ENCODE results near the gene CTNNA2.
"Not testable (repeated sequence)": the region's sequence is repeated elsewhere in the genome, so short reads cannot be mapped to it uniquely, and the experiment has no call there.

CTNNA2 gene

GRCh38 chr2:80075719-80076118 is 562.9 kb downstream of the CTNNA2 start:
- H3K9ac ChIP-seq (ENCODE audit: low read length) = no peak overlapping the region
- no peaks in the 10 kb centered on the region for H3K4me1 ChIP-seq (ENCODE audit: control insufficient read depth, insufficient read depth, low read length)
- no peaks in the 10 kb centered on the region for H3K27me3 ChIP-seq (ENCODE audit: control insufficient read depth, insufficient read depth, low read length)
- H3K9me3 ChIP-seq (ENCODE audit: control insufficient read depth, insufficient read depth, low read depth, low read length) = no peaks in the 10 kb centered on the region
- no peak overlapping the region for H3K27ac ChIP-seq (ENCODE audit: low read depth, low read length)
- H3K4me3 ChIP-seq (ENCODE audit: low read depth, low read length) = no peak overlapping the region
- no peaks in the 10 kb centered on the region for H3K36me3 ChIP-seq (ENCODE audit: control insufficient read depth, insufficient read depth, low read length)

DNA sequence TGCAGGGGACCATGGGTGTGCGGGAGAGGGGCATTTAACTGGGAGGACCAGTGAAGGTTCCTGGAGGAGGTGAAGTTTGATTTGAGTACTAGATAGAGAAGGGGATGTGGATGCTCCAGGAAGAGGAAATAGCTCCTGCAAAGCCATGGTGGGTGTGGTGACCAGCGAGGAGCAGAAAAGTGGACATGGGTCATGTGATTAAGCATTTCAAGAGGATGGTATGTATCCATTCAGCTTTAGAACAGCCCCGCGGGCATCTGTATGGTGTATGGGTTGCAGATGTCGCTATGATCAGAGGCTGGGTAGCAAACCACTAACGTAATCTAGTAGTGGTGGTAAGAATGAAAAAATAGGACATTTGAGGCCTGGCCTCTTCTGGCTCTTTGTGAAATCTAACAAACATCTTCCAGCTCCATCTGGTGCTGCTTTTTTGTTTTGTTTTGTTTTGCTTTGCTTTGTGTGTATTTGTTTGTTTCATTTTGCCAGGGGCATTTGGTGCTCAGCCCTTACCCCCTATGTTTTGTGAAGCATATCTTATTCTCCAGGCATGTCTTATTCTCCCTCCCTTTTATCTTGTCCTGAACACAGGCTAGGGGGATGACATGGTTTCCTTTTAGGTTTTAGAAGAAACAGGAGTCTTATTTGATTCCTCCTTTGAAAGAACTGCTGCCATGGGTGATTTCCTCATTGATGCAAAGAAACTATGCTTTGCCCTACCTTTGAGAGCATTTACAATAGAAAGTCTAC is 565.6 kb downstream of the CTNNA2 start:
- H3K27ac ChIP-seq (ENCODE audit: low read depth, low read length) = no peak overlapping the region
- H3K4me1 ChIP-seq (ENCODE audit: control insufficient read depth, insufficient read depth, low read length) = no peaks in the 10 kb centered on the region
- H3K9me3 ChIP-seq (ENCODE audit: control insufficient read depth, insufficient read depth, low read depth, low read length) = no peaks in the 10 kb centered on the region
- H3K27me3 ChIP-seq (ENCODE audit: control insufficient read depth, insufficient read depth, low read length) = no peaks in the 10 kb centered on the region
- no peaks in the 10 kb centered on the region for H3K36me3 ChIP-seq (ENCODE audit: control insufficient read depth, insufficient read depth, low read length)
- no peak overlapping the region for H3K4me3 ChIP-seq (ENCODE audit: low read depth, low read length)
- no peak overlapping the region for H3K9ac ChIP-seq (ENCODE audit: low read length)

DNA sequence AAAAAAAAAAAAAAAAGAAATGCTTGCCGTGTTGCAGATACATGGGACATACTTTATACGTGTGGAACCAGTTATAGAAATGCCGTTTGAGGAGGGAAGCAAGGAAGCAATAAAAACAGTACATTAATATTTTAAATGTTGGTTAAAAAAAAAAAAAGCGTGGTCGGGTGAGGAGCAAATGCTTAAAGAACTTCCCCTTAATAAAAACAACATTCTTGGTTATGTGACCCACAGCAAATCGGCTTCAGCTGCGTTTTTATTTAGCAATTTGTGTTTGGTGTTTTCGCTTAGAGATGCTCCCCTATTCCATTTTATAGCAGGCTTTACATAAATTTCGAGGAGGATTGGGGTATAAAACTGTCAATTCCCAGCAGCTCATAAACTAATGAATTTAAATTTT is 568.1 kb downstream of the CTNNA2 start:
- Histone ChIP-seq H3K4me3 (ENCODE audit: low read depth, low read length) (no peak overlapping the region), H3K27me3 (ENCODE audit: control insufficient read depth, insufficient read depth, low read length) (no peaks in the 10 kb centered on the region), H3K36me3 (ENCODE audit: control insufficient read depth, insufficient read depth, low read length) (no peaks in the 10 kb centered on the region), H3K4me1 (ENCODE audit: control insufficient read depth, insufficient read depth, low read length) (no peaks in the 10 kb centered on the region), H3K9me3 (ENCODE audit: control insufficient read depth, insufficient read depth, low read depth, low read length) (no peaks in the 10 kb centered on the region), H3K27ac (ENCODE audit: low read depth, low read length) (no peak overlapping the region), H3K9ac (ENCODE audit: low read length) (no peak overlapping the region)

DNA sequence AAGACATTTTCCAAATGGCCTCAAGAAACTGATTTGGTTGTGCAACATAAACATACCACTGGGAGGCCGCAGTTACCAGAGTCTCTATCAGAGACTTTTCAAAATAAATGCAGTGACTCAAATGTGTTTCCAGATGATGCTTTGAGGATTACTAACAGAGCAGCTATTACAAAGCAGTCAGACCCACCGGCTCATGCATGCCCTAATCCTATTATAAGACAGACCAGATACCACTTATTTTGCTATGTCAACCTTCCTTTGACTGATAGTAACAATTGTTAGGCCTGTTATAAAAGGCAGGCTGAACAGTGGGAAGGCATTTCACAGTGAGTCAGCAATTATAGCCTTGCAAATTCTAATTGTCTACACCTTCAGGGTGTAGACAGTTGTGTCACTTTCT is 574.0 kb downstream of the CTNNA2 start:
- Histone ChIP-seq H3K4me1 (ENCODE audit: control insufficient read depth, insufficient read depth, low read length) (peaks cover 7% of the 10 kb centered on the region), H3K36me3 (ENCODE audit: control insufficient read depth, insufficient read depth, low read length) (no peaks in the 10 kb centered on the region), H3K9me3 (ENCODE audit: control insufficient read depth, insufficient read depth, low read depth, low read length) (no peaks in the 10 kb centered on the region), H3K27me3 (ENCODE audit: control insufficient read depth, insufficient read depth, low read length) (no peaks in the 10 kb centered on the region), H3K27ac (ENCODE audit: low read depth, low read length) (no peak overlapping the region), H3K9ac (ENCODE audit: low read length) (no peak overlapping the region), H3K4me3 (ENCODE audit: low read depth, low read length) (no peak overlapping the region)

- Histone ChIP-seq H3K4me3 (ENCODE audit: low read depth, low read length) (no peak overlapping the region), H3K27ac (ENCODE audit: low read depth, low read length) (no peak overlapping the region)
Measured at GRCh38 chr2:80091237-80091636, 578.4 kb downstream of the CTNNA2 start.

GRCh38 chr2:80092474-80092873 is 579.6 kb downstream of the CTNNA2 start:
- H3K36me3 ChIP-seq (ENCODE audit: control insufficient read depth, insufficient read depth, low read length) = no peaks in the 10 kb centered on the region

More at GRCh38 chr2:80091237-80091636, 578.4 kb downstream of the CTNNA2 start:
- Histone ChIP-seq H3K9ac (ENCODE audit: low read length) (no peak overlapping the region), H3K4me1 (ENCODE audit: control insufficient read depth, insufficient read depth, low read length) (peaks cover 7% of the 10 kb centered on the region), H3K36me3 (ENCODE audit: control insufficient read depth, insufficient read depth, low read length) (no peaks in the 10 kb centered on the region), H3K27me3 (ENCODE audit: control insufficient read depth, insufficient read depth, low read length) (no peaks in the 10 kb centered on the region), H3K9me3 (ENCODE audit: control insufficient read depth, insufficient read depth, low read depth, low read length) (no peaks in the 10 kb centered on the region)

DNA sequence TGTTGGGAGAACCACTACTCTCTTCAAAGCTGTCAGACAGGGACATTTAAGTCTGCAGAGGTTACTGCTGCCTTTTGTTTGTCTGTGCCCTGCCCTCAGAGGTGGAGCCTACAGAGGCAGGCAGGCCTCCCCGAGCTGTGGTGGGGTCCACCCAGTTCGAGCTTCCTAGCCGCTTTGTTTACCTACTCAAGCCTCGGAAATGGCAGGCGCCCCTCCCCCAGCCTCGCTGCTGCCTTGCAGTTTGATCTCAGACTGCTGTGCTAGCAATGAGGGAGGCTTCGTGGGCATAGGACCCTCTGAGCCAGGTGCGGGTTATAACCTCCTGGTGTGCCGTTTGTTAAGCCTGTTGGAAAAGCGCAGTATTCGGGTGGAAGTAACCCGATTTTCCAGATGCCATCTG is 585.7 kb downstream of the CTNNA2 start:
- not testable (repeated sequence) for H3K27me3 ChIP-seq (ENCODE audit: control insufficient read depth, insufficient read depth, low read length); H3K4me1 ChIP-seq (ENCODE audit: control insufficient read depth, insufficient read depth, low read length); H3K9ac ChIP-seq (ENCODE audit: low read length); H3K4me3 ChIP-seq (ENCODE audit: low read depth, low read length); H3K36me3 ChIP-seq (ENCODE audit: control insufficient read depth, insufficient read depth, low read length); H3K27ac ChIP-seq (ENCODE audit: low read depth, low read length)
- peaks cover 11% of the 10 kb centered on the region; the same call in 1 of the 2 replicates for H3K9me3 ChIP-seq (ENCODE audit: control insufficient read depth, insufficient read depth, low read depth, low read length)

More at GRCh38 chr2:80092474-80092873, 579.6 kb downstream of the CTNNA2 start:
- Histone ChIP-seq H3K9me3 (ENCODE audit: control insufficient read depth, insufficient read depth, low read depth, low read length) (no peaks in the 10 kb centered on the region), H3K27me3 (ENCODE audit: control insufficient read depth, insufficient read depth, low read length) (no peaks in the 10 kb centered on the region), H3K4me1 (ENCODE audit: control insufficient read depth, insufficient read depth, low read length) (no peaks in the 10 kb centered on the region; the same call in 1 of the 2 replicates), H3K4me3 (ENCODE audit: low read depth, low read length) (no peak overlapping the region), H3K27ac (ENCODE audit: low read depth, low read length) (no peak overlapping the region), H3K9ac (ENCODE audit: low read length) (no peak overlapping the region)

GRCh38 chr2:80102026-80102425 is 589.2 kb downstream of the CTNNA2 start:
- Histone ChIP-seq H3K36me3 (ENCODE audit: control insufficient read depth, insufficient read depth, low read length) (no peaks in the 10 kb centered on the region), H3K4me1 (ENCODE audit: control insufficient read depth, insufficient read depth, low read length) (no peaks in the 10 kb centered on the region), H3K9ac (ENCODE audit: low read length) (no peak overlapping the region), H3K4me3 (ENCODE audit: low read depth, low read length) (no peak overlapping the region), H3K9me3 (ENCODE audit: control insufficient read depth, insufficient read depth, low read depth, low read length) (peaks cover 11% of the 10 kb centered on the region; the same call in 1 of the 2 replicates), H3K27me3 (ENCODE audit: control insufficient read depth, insufficient read depth, low read length) (no peaks in the 10 kb centered on the region), H3K27ac (ENCODE audit: low read depth, low read length) (no peak overlapping the region)

DNA sequence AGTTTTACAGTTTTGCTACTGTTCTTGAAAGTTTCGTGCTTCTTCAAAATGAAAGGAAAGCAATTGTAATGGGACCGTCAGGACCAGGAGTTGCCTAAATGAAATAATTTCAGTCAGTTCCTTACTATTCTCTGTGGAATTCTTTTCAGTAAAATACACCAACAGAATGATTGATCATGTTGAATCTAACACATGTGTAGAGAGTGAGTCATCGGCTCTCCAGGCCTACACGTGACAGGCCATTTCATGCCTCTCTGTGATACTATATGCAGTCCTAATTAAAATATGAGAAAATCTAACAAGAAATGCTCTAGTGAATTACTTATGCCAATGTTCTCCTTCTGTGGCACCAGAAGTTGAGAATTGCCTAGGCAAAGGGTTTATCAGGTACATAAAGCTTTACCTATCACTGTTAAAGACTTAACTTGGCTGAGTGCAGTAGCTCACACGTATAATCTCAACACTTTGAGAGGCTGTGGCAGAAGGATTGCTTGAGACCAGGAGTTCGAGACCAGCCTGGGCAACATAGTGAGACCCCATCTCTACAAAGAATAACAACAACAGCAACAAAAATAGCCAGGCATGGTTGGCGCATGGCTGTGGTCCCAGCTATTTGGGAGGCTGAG is 592.3 kb downstream of the CTNNA2 start:
- 0 out of 2 replicates have a peak, but pooled peaks cover 2% of the 10 kb centered on the region for H3K9me3 ChIP-seq (ENCODE audit: control insufficient read depth, insufficient read depth, low read depth, low read length)
- no peaks in the 10 kb centered on the region for H3K4me1 ChIP-seq (ENCODE audit: control insufficient read depth, insufficient read depth, low read length)
- no peaks in the 10 kb centered on the region for H3K36me3 ChIP-seq (ENCODE audit: control insufficient read depth, insufficient read depth, low read length)
- no peak overlapping the region for H3K27ac ChIP-seq (ENCODE audit: low read depth, low read length)
- no peak overlapping the region for H3K4me3 ChIP-seq (ENCODE audit: low read depth, low read length)
- no peak overlapping the region for H3K9ac ChIP-seq (ENCODE audit: low read length)
- H3K27me3 ChIP-seq (ENCODE audit: control insufficient read depth, insufficient read depth, low read length) = no peaks in the 10 kb centered on the region

GRCh38 chr2:80111185-80111584 is 598.3 kb downstream of the CTNNA2 start:
- Histone ChIP-seq H3K4me1 (ENCODE audit: control insufficient read depth, insufficient read depth, low read length) (no peaks in the 10 kb centered on the region), H3K27me3 (ENCODE audit: control insufficient read depth, insufficient read depth, low read length) (no peaks in the 10 kb centered on the region), H3K36me3 (ENCODE audit: control insufficient read depth, insufficient read depth, low read length) (no peaks in the 10 kb centered on the region), H3K27ac (ENCODE audit: low read depth, low read length) (no peak overlapping the region), H3K9me3 (ENCODE audit: control insufficient read depth, insufficient read depth, low read depth, low read length) (no peaks in the 10 kb centered on the region), H3K9ac (ENCODE audit: low read length) (no peak overlapping the region), H3K4me3 (ENCODE audit: low read depth, low read length) (no peak overlapping the region)

DNA sequence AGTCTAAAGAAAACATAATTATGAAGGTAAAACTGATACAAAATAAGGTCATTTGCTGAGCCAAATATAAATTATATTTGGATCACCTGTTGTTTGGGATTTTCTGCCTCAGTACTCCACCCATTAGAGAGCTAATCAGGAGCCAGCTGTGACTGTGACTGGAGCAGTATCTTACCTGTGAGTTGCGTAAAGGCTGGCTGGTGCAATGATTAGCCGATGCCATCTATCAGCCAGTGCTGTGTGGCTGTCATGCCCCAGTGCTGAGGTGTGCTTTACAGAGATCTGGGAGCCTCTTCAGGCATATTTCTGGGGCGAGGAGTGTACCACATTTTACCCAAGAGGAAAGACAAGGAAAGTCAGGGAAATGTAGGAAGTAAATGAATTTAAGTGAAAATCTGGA is 599.9 kb downstream of the CTNNA2 start:
- no peaks in the 10 kb centered on the region for H3K36me3 ChIP-seq (ENCODE audit: control insufficient read depth, insufficient read depth, low read length)
- H3K27ac ChIP-seq (ENCODE audit: low read depth, low read length) = no peak overlapping the region
- no peaks in the 10 kb centered on the region for H3K27me3 ChIP-seq (ENCODE audit: control insufficient read depth, insufficient read depth, low read length)
- H3K4me3 ChIP-seq (ENCODE audit: low read depth, low read length) = no peak overlapping the region
- no peaks in the 10 kb centered on the region for H3K4me1 ChIP-seq (ENCODE audit: control insufficient read depth, insufficient read depth, low read length)
- no peak overlapping the region for H3K9ac ChIP-seq (ENCODE audit: low read length)
- no peaks in the 10 kb centered on the region for H3K9me3 ChIP-seq (ENCODE audit: control insufficient read depth, insufficient read depth, low read depth, low read length)

Data from HUES6 (cell line).